SKM-1 (cell line): ENCODE data around the gene ARAP3.
"Not testable (repeated sequence)": the region's sequence is repeated elsewhere in the genome, so short reads cannot be mapped to it uniquely, and the experiment has no call there.

Source experiments
- DNase-seq: peaks from one replicate; lab custom pipeline; 2025; ENCODE audit not compliant: unreplicated experiment; lab: John Stamatoyannopoulos, UW

ARAP3 gene

GRCh38 chr5:141618030-141618803, 63.8 kb downstream of the ARAP3 start:
- no peak for DNase-seq

DNA sequence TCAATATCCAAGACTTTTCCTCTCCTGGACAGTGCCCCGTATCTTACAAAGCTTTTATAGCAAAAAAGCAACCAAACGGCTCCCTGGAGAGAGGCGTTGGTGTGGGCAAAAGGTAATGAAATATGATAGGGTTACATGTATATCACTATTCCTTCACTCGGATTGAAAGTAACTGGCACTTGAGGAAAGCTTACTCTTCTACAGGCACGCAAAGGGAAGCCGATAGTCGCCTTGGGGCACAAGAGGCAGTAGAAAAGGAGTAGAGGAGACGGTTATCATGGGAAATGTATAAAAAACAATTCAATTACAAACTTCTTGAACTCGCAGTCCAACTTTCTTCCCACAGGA, 64.4 kb downstream of the ARAP3 start:
- no peak for DNase-seq

GRCh38 chr5:141617128-141617527, 64.9 kb downstream of the ARAP3 start:
- DNase-seq, result no peak

GRCh38 chr5:141615991-141616720, 65.9 kb downstream of the ARAP3 start:
- DNase-seq, result no peak

- DNase-seq, result no peak
Measured at GRCh38 chr5:141613344-141613743, 68.7 kb downstream of the ARAP3 start.

- DNase-seq, result no peak
Measured at GRCh38 chr5:141611289-141611688, 70.7 kb downstream of the ARAP3 start.

- DNase-seq, result not testable (repeated sequence)
Measured at GRCh38 chr5:141609921-141610320, 72.1 kb downstream of the ARAP3 start.

DNA sequence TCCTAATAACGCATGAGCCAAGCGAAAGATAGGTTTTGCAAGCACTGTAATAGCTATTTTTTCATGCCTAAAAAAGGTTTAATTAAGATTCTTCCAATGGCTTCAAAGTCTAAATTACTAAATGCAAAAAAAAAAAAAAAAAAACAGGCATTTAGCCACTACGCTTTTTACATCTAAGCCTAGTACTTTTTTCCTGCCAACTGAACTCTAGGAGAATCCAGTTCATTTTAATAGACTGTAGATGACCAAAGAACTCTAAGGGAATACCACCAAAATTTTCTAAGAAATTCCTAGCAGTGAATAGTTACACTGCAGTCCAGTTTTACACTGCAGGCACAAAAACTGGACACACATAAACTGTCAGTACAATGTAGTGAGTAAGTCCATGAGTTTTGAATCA, 73.0 kb downstream of the ARAP3 start:
- DNase-seq, result no peak

DNA sequence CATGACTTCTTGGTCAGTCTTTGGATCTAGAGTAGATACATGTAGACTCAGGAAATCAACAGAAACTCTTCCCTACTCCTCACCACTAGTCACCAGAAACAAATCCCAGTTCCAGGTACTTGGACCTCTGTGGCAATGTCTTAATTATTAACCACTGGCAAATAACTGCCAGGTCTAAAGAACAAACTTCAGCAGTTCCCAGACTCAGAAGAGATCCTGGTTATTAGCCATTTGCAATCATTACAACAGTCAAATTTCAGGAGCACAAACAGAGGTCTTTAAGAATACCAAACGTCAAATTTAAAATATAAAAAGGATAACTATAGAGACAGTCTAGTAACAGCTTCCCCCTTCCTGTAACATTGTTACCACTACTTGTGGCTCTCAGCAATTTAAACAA, 73.5 kb downstream of the ARAP3 start:
- no peak for DNase-seq

DNA sequence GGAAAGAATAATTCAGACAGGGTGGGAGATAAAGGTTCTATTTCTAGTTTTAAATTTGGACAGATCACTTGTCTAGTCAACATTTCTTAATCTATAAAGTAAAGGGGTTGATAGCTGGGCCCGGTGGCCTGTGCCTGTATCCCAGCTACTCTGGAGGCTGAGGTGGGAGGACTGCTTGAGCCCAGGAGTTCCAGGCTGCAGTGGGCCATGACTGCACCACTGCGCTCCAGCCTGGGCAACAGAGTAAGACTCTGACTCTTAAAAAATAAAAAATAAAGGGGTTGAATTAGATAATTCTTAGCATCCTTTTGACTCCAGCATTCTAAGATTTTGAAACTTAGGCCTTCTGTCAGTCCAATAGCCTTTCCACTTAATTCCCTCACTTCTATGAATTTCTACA, 74.0 kb downstream of the ARAP3 start:
- no peak for DNase-seq

GRCh38 chr5:141605523-141606277, 76.3 kb downstream of the ARAP3 start:
- DNase-seq, result peak; percentile 88

- DNase-seq, result peak; percentile 95
Measured at GRCh38 chr5:141603923-141604717, 77.9 kb downstream of the ARAP3 start.
